Right kidney (tissue), 1 donor: ENCODE data around the gene ZNF253.
A peak's percentile ranks its signal among the peaks of the same experiment; 100 is the strongest.
"Not testable (repeated sequence)": the region's sequence is repeated elsewhere in the genome, so short reads cannot be mapped to it uniquely, and the experiment has no call there.

ENCODE experiments used
- DNase-seq: peaks from one replicate; pipeline ENCODE4 v3.0.0-alpha.2; 2016

Gene ZNF253

DNA sequence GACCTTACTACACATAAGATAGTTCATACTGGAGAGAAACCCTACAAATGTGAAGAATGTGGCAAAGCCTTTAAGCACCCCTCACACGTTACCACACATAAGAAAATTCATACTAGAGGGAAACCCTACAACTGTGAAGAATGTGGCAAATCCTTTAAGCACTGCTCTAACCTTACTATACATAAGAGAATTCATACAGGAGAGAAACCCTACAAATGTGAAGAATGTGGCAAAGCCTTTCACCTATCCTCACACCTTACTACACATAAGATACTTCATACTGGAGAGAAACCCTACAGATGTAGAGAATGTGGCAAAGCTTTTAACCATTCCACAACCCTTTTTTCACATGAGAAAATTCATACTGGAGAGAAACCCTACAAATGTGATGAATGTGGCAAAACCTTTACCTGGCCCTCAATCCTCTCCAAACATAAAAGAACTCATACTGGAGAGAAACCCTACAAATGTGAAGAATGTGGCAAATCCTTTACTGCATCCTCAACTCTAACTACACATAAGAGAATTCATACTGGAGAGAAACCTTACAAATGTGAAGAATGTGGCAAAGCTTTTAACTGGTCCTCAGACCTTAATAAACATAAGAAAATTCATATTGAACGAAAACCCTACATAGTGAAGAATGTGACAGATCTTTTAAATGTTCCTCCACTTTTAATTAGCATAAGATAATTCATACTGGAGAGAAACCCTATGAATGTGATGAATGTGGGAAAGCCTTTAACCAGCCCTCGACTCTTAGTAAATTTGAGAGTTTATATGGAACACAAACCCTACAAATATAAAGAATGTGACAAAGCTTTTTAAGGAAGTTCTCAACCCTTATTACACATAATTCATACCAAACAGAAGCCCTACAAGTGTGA is 26.6 kb downstream of the ZNF253 start:
- not testable (repeated sequence) for DNase-seq

DNA sequence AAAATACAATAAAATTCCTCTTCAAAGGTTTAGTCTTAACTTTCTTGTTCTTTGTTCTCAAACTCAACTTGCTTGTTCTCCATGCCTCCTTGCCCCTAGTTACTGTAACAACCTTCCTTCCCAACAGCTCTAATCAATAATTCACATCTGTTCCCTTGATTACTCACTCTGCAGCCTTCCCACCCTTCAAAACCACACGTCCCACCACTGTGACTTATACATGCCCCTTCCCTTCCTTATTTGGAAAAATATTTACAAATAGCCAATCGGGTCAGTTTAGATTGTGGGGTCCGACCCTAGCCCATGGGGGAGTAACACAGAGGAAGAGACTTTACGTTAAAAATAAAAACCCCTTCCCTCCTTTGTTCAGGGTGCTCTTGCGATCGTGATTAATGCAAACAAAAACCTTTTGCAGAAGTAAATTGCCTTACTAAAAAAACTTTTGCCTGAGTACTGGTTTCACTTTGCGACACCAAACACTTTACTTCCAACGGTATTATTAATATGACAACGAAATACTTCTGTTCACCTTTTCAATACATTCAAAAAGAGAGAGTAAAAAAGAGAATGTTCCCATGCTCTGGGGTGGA is 34.6 kb downstream of the ZNF253 start:
- no peak for DNase-seq

DNA sequence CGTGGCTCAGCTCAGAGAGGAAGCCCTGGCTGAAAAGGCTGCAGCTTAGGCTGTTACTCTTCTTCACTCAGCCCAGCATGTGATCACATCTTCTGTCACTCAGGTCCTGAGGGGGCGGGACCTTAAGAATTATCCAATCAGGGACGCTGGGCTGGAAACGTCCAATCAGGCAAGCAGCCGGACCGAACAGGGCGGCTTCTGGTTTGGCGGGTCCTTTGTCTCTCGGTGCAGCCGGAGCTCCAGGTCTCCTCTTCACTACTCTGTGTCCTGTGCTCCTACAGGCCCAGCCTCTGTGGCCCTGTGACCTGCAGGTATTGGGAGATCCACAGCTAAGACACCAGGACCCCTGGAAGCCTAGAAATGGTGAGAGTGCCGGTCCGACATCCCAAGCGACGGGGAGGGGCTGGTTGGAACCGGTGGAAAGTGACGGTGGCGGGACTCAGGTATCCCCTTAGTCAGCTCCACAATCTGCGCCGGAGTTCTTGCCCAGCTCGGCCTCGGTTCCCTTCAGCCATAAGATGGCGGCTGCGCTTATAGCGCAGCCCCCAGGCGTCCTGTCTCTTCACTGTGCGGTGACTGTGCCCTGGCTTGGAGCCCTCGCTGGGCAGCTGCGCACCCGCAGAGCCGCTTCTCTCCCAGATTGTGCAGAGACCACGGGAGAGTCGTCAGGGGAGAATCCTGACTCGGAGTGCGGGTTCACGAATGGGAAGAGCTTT is 35.2 kb downstream of the ZNF253 start, which contains the start of gene ZNF93:
ZNF93 (plus strand) TSS at position 218 of the 716 bp plus-strand sequence; CDS start at position 361, 143 bp downstream.
- peak; percentile 91 for DNase-seq

DNA sequence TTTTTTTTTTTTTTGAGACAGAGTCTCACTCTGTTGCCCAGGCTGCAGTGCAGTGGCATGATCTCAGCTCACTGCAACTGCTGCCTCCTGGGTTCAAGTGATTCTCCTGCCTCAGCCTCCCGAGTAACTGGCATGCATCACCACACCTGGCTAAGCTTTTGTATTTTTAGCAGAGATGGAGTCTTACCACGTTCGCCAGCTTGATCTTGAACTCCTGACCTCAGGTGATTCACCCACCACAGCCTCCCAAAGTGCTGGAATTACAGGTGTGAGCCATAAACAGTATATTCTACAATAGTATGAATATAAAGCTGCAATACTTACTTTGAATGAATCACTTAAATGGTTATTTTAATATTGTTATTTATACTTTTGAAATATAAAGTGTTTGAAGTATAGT is 41.9 kb downstream of the ZNF253 start:
- DNase-seq = not testable (repeated sequence)

DNA sequence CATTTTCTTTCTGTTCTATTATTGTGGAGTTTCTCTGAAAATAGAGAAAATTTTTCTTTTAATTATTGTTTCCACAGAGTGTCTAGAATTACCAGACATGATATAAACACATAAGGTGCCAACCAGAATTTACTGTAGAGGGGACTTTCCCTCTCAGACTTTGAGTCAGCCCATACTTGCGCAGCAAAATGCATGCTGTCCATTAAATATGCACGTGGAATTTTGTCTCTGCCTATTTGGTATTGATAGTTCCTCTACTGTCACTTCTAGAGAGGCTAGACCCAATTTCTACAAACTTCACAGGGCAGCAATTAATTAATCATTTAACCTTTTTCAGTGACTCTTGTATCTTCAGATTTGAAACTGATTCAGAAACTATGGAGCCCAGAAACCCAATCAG is 44.0 kb downstream of the ZNF253 start:
- DNase-seq = no peak

DNA sequence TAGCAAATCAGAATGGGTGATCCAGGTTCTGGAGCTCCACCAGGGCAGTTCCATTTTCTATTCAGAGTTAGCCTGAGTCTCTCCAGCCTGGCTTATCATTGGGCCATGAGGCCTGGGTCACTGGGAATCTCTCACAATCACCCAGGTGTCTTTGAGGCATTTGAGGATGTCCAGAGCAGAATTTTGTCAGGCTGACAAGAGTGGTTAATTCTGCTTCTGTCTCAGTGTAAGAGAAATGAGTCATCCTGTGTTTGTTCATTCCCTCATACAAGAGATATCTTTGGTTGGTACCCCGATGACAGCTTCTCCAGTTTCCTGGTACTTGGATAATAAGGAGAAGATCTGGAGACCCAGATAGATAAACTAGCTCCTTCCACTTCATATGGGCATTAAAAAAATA is 45.5 kb downstream of the ZNF253 start:
- no peak for DNase-seq

DNA sequence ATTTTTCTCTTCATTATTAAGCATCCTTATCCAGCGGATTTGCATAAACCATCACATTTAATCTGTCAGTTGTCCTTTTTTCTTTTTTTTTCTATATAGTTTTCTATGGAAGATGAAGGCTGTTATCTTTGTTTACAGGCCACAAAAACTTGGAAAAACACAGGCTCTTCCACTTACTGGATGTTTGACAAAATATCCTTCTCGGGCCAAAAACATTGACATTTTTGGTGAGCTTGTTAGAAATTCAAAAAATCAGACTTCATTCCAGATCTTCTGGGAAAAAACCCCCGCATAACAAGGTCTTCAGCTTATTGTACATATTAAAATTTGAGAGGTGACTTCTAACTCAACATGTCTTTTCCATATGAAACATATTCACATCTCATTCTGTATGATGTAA is 48.9 kb downstream of the ZNF253 start:
- no peak for DNase-seq

DNA sequence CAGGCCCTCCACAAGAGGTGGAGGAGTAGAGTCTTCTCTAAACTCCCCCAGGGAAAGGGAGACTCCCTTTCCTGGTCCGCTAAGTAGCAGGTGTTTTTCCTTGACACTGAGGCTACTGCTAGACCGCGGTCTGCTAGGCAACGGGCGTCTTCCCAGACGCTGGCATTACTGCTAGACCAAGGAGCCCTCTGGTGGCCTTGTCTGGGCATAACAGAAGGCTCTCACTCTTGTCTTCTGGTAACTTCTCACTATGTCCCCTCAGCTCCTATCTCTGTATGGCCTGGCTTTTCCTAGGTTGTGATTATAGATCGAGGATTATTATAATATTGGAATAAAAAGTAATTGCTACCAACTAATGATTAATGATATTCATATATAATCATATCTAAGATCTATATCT is 64.7 kb downstream of the ZNF253 start:
- not testable (repeated sequence) for DNase-seq

DNA sequence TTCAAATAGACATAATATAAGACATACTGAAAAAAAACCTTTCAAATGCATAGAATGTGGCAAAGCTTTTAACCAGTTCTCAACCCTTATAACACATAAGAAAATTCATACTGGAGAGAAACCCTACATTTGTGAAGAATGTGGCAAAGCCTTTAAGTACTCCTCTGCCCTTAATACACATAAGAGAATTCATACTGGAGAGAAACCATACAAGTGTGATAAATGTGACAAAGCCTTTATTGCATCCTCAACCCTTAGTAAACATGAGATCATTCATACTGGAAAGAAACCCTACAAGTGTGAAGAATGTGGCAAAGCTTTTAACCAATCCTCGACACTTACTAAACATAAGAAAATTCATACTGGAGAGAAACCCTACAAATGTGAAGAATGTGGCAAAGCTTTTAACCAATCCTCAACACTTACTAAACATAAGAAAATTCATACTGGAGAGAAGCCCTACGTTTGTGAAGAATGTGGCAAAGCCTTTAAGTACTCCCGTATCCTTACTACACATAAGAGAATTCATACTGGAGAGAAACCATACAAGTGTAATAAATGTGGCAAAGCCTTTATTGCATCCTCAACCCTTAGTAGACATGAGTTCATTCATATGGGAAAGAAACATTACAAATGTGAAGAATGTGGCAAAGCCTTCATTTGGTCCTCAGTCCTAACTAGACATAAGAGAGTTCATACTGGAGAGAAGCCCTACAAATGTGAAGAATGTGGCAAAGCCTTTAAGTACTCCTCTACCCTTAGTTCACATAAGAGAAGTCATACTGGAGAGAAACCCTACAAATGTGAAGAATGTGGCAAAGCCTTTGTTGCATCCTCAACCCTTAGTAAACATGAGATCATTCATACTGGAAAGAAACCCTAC is 68.0 kb downstream of the ZNF253 start:
- not testable (repeated sequence) for DNase-seq

DNA sequence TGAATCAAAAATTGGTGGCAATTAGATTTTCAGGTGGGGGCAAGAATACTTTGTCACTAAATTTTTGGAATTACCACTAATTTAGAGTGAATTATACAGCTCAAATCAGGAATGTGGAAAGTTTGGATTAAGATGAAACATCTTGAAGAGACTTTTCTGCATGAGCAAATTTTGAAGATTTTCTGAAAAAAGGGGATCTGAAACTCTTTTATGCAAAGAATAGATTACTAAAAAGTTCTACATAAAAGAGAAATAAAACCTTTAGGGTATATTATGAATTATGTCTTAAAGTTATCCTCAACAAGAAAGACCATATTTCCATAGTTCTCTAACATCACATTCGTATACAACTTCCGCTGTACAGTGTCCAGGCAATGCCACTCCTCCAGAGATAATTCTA is 71.7 kb downstream of the ZNF253 start:
- DNase-seq = no peak

DNA sequence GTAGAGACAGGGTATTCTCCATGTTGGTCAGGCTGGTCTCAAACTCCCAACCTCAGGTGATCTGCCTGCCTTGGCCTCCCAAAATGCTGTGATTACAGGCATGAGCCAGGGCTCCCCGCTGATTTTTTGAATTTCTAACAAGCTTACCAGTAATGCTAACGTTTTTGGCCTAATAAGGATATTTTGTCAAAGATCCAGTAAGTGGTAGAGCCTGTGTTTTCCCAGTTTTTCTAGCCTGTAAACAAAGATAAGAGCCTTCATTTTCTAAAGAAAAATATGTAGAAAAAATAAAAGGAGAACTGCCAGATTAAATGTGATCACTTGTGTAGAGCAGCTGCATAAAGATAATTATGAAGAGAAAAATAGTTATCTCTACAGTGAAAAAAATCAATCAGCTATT is 72.8 kb downstream of the ZNF253 start:
- no peak for DNase-seq

DNA sequence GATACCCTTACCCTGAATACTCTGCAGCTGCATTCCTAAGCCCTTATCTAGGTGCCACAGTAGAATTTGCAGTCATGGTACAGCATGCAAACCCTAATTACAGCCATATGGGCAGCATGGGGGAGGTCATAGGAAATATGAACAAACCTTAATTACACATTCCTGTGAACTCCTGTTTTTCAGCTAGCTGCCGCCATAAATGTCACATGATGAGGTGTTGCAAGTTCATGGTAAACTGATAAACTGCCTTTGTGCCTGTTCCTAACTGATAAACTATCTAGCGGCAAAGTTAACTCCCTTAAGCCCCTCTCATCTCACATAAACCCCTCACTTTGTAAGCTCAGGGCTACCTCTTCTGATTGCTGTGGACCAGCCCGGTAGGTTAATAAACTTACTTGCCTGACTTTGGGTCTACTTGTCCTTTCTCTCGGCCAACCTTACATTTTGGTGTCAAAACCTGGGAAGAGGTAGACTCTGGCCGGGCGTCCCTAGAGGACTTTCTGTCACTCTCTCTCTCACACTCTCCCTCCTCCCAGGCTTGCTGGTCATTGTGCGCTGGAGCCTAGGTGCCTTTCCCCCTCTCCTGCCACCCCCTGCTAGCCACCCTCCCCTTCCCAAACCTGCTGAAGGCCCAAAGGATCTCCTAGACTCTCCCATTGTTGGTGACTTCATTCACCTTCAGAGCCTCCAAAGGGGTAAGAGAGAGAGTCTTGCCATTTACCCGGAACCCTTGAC is 78.3 kb downstream of the ZNF253 start:
- DNase-seq = no peak
